Lung (tissue), 12 donors: ENCODE results near the gene TMA7B. TPM values are rescaled to one million over a fixed set of nuclear protein-coding genes. Genes with fewer than 3 reads are reported as not detected.

Experiments
- ATAC-seq: fragments of 200-7000 bp; cut with Tn5 transposase; one replicate; pipeline ENCODE4 v1.9.1; 2020; ENCODE audit warnings: moderate number of reproducible peaks; ENCODE audit not compliant: insufficient read depth, low FRiP score
- DNase-seq, 3 donors: peaks; one replicate each; pipeline ENCODE4 v3.0.0-alpha.2; 2013 to 2017
- H3K27ac ChIP-seq, 2 donors: one replicate each; pipeline ENCODE4 v1.5.1; 2013; ENCODE audit warnings: mild to moderate bottlenecking in 2 of 2, moderate library complexity in 2 of 2, control low read depth in 1 of 2, inconsistent platforms in 1 of 2, low read depth in 1 of 2, low read length in 1 of 2
- H3K27me3 ChIP-seq, 3 donors: one replicate each; pipeline ENCODE4 v1.5.1; 2013; ENCODE audit warnings: low read length in 2 of 3; ENCODE audit not compliant: control insufficient read depth in 3 of 3, insufficient read depth in 3 of 3
- H3K36me3 ChIP-seq, 4 donors: one replicate each; pipeline ENCODE4 v1.5.1; 2013; ENCODE audit warnings: low read length in 4 of 4, mild to moderate bottlenecking in 1 of 4, moderate library complexity in 1 of 4; ENCODE audit not compliant: control insufficient read depth in 4 of 4, insufficient read depth in 4 of 4
- H3K4me1 ChIP-seq, 5 donors: one replicate each; pipeline ENCODE4 v1.5.1; 2013; ENCODE audit warnings: low read length in 5 of 5, mild to moderate bottlenecking in 2 of 5, moderate library complexity in 1 of 5; ENCODE audit not compliant: control insufficient read depth in 5 of 5, insufficient read depth in 5 of 5
- H3K4me3 ChIP-seq: one replicate; pipeline ENCODE4 v1.5.1; 2013; ENCODE audit warnings: mild to moderate bottlenecking, control low read depth, moderate library complexity
- H3K9ac ChIP-seq, 2 donors: one replicate each; pipeline ENCODE4 v1.5.1; 2013; ENCODE audit warnings: low read length in 2 of 2, control low read depth in 1 of 2; ENCODE audit not compliant: insufficient read depth in 1 of 2
- H3K9me3 ChIP-seq, 4 donors: one replicate each; pipeline ENCODE4 v1.5.1; 2013; ENCODE audit warnings: low read length in 3 of 4, mild to moderate bottlenecking in 1 of 4, moderate library complexity in 1 of 4; ENCODE audit not compliant: control insufficient read depth in 4 of 4, insufficient read depth in 3 of 4
- CTCF ChIP-seq: IDR thresholded peaks from 2 replicates; pipeline ENCODE4 v1.5.1; 2012; ENCODE audit warnings: mild to moderate bottlenecking; ENCODE audit errors: control extremely low read depth, extremely low read depth
- WGBS, 2 donors: extraction: QIAGEN DNeasy Blood & Tissue Kit; methylation state at CpG; one replicate each; pipeline ENCODE4 v1.1.7; 2013; 5-methylcytosine and 5-hydroxymethylcytosine counted together
- polyA plus RNA-seq, 2 donors: library from polyadenylated mRNA; stranded (reverse); fragments of 200-250 nt; gene quantifications; one replicate each; pipeline ENCODE4 v1.2.1, GENCODE V29; 2013
- total RNA-seq, 2 donors: library from RNA; depleted of rRNA in 1 of 2; stranded (reverse); fragments of >200 nt in 1 of 2; gene quantifications; one replicate each; pipeline ENCODE4 v1.2.1, GENCODE V29; 2014 to 2021
- donor health status: control.
- donor health status: control.
- donor health status: Bipolar disorder and iron deficiency.
- donor health status: healthy.
- donor health status: DM: yes; HTN: yes; CAD: no.

Gene TMA7B
- total and polyA plus RNA-seq, 4 donors = 0.31 to 0.57 (median 0.38) TPM

GRCh38 chr22:39923696-39924095 lies 36.5 kb upstream of the TMA7B start:
- 35 to 49% methylated on average over 5 of the region's 5 CpGs for WGBS, 2 donors
- H3K36me3 ChIP-seq = no peaks in the 10 kb centered on the region
- H3K27ac ChIP-seq = no peak overlapping the region
- peaks cover 0 to 39% (median 4%) of the 10 kb centered on the region in 3 donors for H3K27me3 ChIP-seq
- H3K9me3 ChIP-seq = no peaks in the 10 kb centered on the region
- H3K4me1 ChIP-seq = peaks cover 0 to 45% (median 5%) of the 10 kb centered on the region in 5 donors
- DNase-seq = no peak
- no peak overlapping the region for H3K9ac ChIP-seq
- H3K4me3 ChIP-seq = no peak overlapping the region
- ATAC-seq = no peak
- no peak for TF ChIP-seq CTCF

- no peak overlapping the region for H3K9ac ChIP-seq
- H3K27me3 ChIP-seq = peaks cover 0 to 39% (median 4%) of the 10 kb centered on the region in 3 donors
- no peak for ATAC-seq
- peaks cover 0 to 48% (median 5%) of the 10 kb centered on the region in 5 donors for H3K4me1 ChIP-seq
- no peaks in the 10 kb centered on the region for H3K36me3 ChIP-seq
- H3K27ac ChIP-seq = no peak overlapping the region
- H3K9me3 ChIP-seq = no peaks in the 10 kb centered on the region
- WGBS, 2 donors = 90 to 93% methylated on average over 18 of the region's 18 CpGs
- TF ChIP-seq CTCF = no peak
- no peak for DNase-seq
- no peak overlapping the region for H3K4me3 ChIP-seq
Measured at GRCh38 chr22:39924286-39924685, 35.9 kb upstream of the TMA7B start.

GRCh38 chr22:39925273-39925672 lies 34.9 kb upstream of the TMA7B start:
- H3K4me1 ChIP-seq = peaks cover 0 to 51% (median 5%) of the 10 kb centered on the region in 5 donors
- no peaks in the 10 kb centered on the region for H3K36me3 ChIP-seq
- no peaks in the 10 kb centered on the region for H3K9me3 ChIP-seq
- ATAC-seq (no peak), DNase-seq (peak in 1 of 3 donors; percentile 45)
- H3K27me3 ChIP-seq = peaks cover 0 to 37% (median 4%) of the 10 kb centered on the region in 3 donors
- no peak overlapping the region for H3K27ac ChIP-seq
- no peak for TF ChIP-seq CTCF
- H3K9ac ChIP-seq = no peak overlapping the region
- 75 to 76% methylated on average over 2 of the region's 2 CpGs for WGBS, 2 donors
- H3K4me3 ChIP-seq = no peak overlapping the region
